ENCODE results near the gene SWT1. TPM values are rescaled to one million over a fixed set of nuclear protein-coding genes. Genes with fewer than 3 reads are reported as not detected.

The SWT1 gene
- 2.0 and 10.0 TPM in 2 replicates for total RNA-seq (2011; cell fraction: chromatin; rRNA removed; ENCODE audit: low replicate concordance)
- total RNA-seq (2011; cell fraction: nucleolus; rRNA removed) = 0.92 and 1.3 TPM in 2 replicates
- total RNA-seq (2011; cell fraction: nucleoplasm; rRNA removed) = 2.8 and 2.9 TPM in 2 replicates
- 1.5 and 1.6 TPM in 2 replicates for total RNA-seq (2014; rRNA removed)
- 3.1 and 3.9 TPM in 2 replicates for total RNA-seq (2014; rRNA removed; fragmentation: Illumina TruSeq; extraction: Trizol)
- total RNA-seq (2015; rRNA removed; fragmentation: Illumina TruSeq; extraction: Trizol) = 2.7 and 2.9 TPM in 2 replicates
- 2.2 TPM in 2 replicates for total RNA-seq (2021)
- 2.9 and 3.4 TPM in 2 replicates for polyA plus RNA-seq (2011; rRNA removed)
- polyA plus RNA-seq (2011; cell fraction: cytosol; rRNA removed) = 0.42 and 1.2 TPM in 2 replicates
- polyA plus RNA-seq (2011; cell fraction: nucleus; rRNA removed) = 2.0 and 2.6 TPM in 2 replicates
- polyA plus RNA-seq (2012) = 1.9 and 2.5 TPM in 2 replicates
- polyA plus RNA-seq (2014; fragmentation: Illumina TruSeq; extraction: Trizol) = 1.9 and 2.3 TPM in 2 replicates
- polyA plus RNA-seq (2014; fragmentation: Nextera tagmentation; extraction: Ambion mirVana) = 1 to 10 TPM; 1.5 to 2.3 TPM
- polyA plus RNA-seq (2014; rRNA removed) = 1.6 and 2.0 TPM in 2 replicates
- 3.9 and 4.8 TPM in 2 replicates for polyA minus RNA-seq (2011; rRNA and poly(A)+ RNA removed)
- 1.5 and 2.1 TPM in 2 replicates for polyA minus RNA-seq (2011; cell fraction: cytosol; rRNA and poly(A)+ RNA removed)
- 1.9 and 3.9 TPM in 2 replicates for polyA minus RNA-seq (2011; cell fraction: nucleus; rRNA and poly(A)+ RNA removed)
- percentile 50 among the genes with signal in this experiment for Bru-seq, nascent RNA
- percentile 55 among the genes with signal in this experiment for BruChase-seq, experiment 1, labeled RNA remaining after a 2-hour chase
- percentile 54 among the genes with signal in this experiment for BruChase-seq, experiment 2, labeled RNA remaining after a 6-hour chase
- long read RNA-seq, experiment 1, partial matches to known transcripts = 2 of 7 reads
- long read RNA-seq, experiment 1, other reads (novel, unspliced or antisense) = 4 of 7 reads
- long read RNA-seq, experiment 2, partial matches to known transcripts = 3 of 3 reads
- long read RNA-seq, experiment 2, other reads (novel, unspliced or antisense) = 0 of 3 reads
- long read RNA-seq, experiment 3, partial matches to known transcripts = 2 of 9 reads
- long read RNA-seq, experiment 3, other reads (novel, unspliced or antisense) = 7 of 9 reads

GRCh38 chr1:185156854-185157598 is at the start of gene SWT1, which contains the start of gene TRMT1L:
SWT1 (plus strand) TSS chr1:185157167; CDS start chr1:185160842, 3,675 bp downstream.
TRMT1L (minus strand) TSS chr1:185156953; CDS start chr1:185156712, 241 bp downstream.
- peaks cover 41% of the 10 kb centered on the region for H3K79me2 ChIP-seq (ENCODE audit: control insufficient read depth, insufficient read depth, low read length)
- H4K20me1 ChIP-seq (replicated peaks; ENCODE audit: control insufficient read depth, insufficient read depth, low read length) = no peaks in the 10 kb centered on the region
- in situ Hi-C loops (cut with MboI) = no loop called here
- CTCF ChIA-PET (ENCODE audit: low intra/inter-chr PET ratio) = interaction anchor here (0.8 kb wide), 1 partner anchor 175 kb away, joined by 3 read pairs; no protein-coding TSS in a partner anchor
- DNase-seq (ENCODE audit: extremely low read depth in 1 of 4, low spot score in 3 of 4) = peak; percentile 91 to 100 (median 93)
- intact Hi-C loops (cut with micrococcal nuclease) = loop anchor here (5.0 kb wide), 1 partner anchor 400 kb away; no protein-coding TSS in a partner anchor
- H3K9ac ChIP-seq (ENCODE audit: insufficient read depth in 1 of 2, low read depth in 2 of 2, low read length in 2 of 2) = peak within 1 kb of the TSS; percentile 89 to 98
- ATAC-seq = peak; percentile 91
- WGBS (ENCODE audit: insufficient coverage, low coverage, missing lambda C conversion rate) = 1% methylated on average over 50 of the region's 63 CpGs
- H3K9me1 ChIP-seq (ENCODE audit: control insufficient read depth, insufficient read depth, low read length) = no peaks in the 10 kb centered on the region
- POLR2A ChIA-PET = interaction anchor here (0.5 to 2.3 kb wide), 15 partner anchors 9 to 1039 kb away, joined by 3 to 12 read pairs (median 4); partner anchors contain the start of gene EDEM3
- H3K4me3 ChIP-seq = peak within 1 kb of the TSS; percentile 87
- H3K4me1 ChIP-seq (replicated peaks in 1 of 2; ENCODE audit: control insufficient read depth in 2 of 2, insufficient read depth in 2 of 2, low read length in 2 of 2) = peaks cover 10 to 23% of the 10 kb centered on the region in 2 experiments; a peak in 3 of 5 replicates
- no TSS peak for BruUV-seq (replicated peaks)
- peak within 1 kb of the TSS; percentile 88 for H3K27ac ChIP-seq (ENCODE audit: extremely low read depth, low read depth, low read length)
- no peaks in the 10 kb centered on the region for H3K27me3 ChIP-seq (ENCODE audit: control insufficient read depth in 2 of 2, insufficient read depth in 2 of 2, low read length in 2 of 2)
- peak; percentile 99 for FAIRE-seq
- no peaks in the 10 kb centered on the region for H3K36me3 ChIP-seq (ENCODE audit: control insufficient read depth, insufficient read depth, low read length)
- H3K9me3 ChIP-seq (replicated peaks; ENCODE audit: control insufficient read depth, insufficient read depth, low read depth, low read length) = no peaks in the 10 kb centered on the region
- peak within 1 kb of the TSS; percentile 95 for H3K4me2 ChIP-seq (ENCODE audit: insufficient read depth, low read length)
- H2AFZ ChIP-seq (ENCODE audit: low read depth, low read length) = peak within 1 kb of the TSS; percentile 92
- no peak for TF ChIP-seq FOXP4 (CRISPR knock-in tag; IDR thresholded peaks at IDR 0.05; ENCODE audit: borderline replicate concordance)
- 0 out of 2 replicates have a peak, but pooled peaks have one; percentile 19 for TF ChIP-seq TCF7 (IDR thresholded peaks at IDR 0.05; ENCODE audit: borderline replicate concordance)
- 0 out of 2 replicates have a peak, but pooled peaks have one; percentile 59 for TF ChIP-seq ZNF197 (CRISPR knock-in tag; IDR thresholded peaks at IDR 0.05; ENCODE audit: low read depth)
- no peak for TF ChIP-seq RBM34 (IDR thresholded peaks at IDR 0.05; ENCODE audit: borderline replicate concordance, insufficient read depth, low read length)
- peak; percentile 8 to 50 for TF ChIP-seq E2F6 (IDR thresholded peaks at IDR 0.05; ENCODE audit: borderline replicate concordance in 1 of 2, extremely low read depth in 1 of 2, insufficient read depth in 1 of 2, insufficient read length in 1 of 2, low read depth in 1 of 2, low read length in 1 of 2, poor library complexity in 1 of 2, severe bottlenecking in 1 of 2)
- TF ChIP-seq CBFA2T3 (IDR thresholded peaks at IDR 0.05) = no peak
- TF ChIP-seq TFE3 (CRISPR knock-in tag; IDR thresholded peaks at IDR 0.05) = no peak
- 0 out of 2 replicates have a peak, but pooled peaks have one; percentile 19 for TF ChIP-seq TEAD4 (IDR thresholded peaks at IDR 0.05; ENCODE audit: low read length)
- no peak for TF ChIP-seq TEAD4 (CRISPR knock-in tag; IDR thresholded peaks at IDR 0.05; ENCODE audit: borderline replicate concordance)
